Bronchial smooth muscle cell (primary cell): ENCODE measurements around the gene TBX6. TPM values are rescaled to one million over a fixed set of nuclear protein-coding genes. Genes with fewer than 3 reads are reported as not detected.

Source experiments
- total RNA-seq: library from RNA; depleted of rRNA; stranded (reverse); fragments of >200 nt; gene quantifications from 2 replicates; pipeline ENCODE4 v1.2.1, GENCODE V29; 2014

The TBX6 gene
- 0.16 and 0.26 TPM in 2 replicates for total RNA-seq

GRCh38 chr16:30091474-30092372 is at the start of gene TBX6:
TBX6 (minus strand) TSS chr16:30091924; CDS start chr16:30091193, 731 bp downstream.

DNA sequence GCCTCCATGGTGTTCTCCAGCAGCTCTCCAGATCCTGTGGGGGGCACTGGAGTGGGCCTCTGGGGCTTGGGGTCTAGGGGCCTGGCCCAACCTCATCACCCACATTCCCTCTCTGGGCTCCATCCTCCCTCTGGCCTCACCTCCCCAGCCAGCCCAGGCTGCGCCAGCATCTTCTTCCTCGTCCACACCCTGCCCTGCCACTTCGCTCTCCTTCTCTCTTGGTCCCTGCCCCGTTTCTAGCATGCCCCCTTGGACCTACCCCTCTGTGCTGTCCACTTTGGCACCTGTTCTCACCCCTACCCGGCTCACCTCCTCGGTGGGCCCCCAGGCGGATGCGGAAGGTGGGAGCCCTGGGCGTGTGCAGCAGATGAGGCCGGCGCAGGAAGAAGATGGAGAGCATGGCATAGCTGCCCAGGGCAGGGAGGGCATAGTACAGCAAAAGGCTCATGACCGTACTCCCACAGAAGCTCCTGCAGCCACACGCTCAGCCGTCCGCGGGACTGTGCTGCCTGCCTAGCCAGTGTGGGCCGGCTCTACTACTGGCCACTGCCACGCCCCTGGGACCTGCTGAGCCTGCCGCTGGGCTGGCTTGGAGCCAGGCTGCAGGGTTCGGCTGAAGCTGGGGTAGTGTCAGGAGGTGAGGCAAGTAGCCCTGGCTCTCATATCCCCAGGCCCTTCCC is 21.4 kb upstream of the TBX6 start, which contains the start of gene GDPD3:
TSS of gene GDPD3 (minus strand) at position 507 of the 680 bp plus-strand sequence. CDS start at position 448, 59 bp downstream.

DNA sequence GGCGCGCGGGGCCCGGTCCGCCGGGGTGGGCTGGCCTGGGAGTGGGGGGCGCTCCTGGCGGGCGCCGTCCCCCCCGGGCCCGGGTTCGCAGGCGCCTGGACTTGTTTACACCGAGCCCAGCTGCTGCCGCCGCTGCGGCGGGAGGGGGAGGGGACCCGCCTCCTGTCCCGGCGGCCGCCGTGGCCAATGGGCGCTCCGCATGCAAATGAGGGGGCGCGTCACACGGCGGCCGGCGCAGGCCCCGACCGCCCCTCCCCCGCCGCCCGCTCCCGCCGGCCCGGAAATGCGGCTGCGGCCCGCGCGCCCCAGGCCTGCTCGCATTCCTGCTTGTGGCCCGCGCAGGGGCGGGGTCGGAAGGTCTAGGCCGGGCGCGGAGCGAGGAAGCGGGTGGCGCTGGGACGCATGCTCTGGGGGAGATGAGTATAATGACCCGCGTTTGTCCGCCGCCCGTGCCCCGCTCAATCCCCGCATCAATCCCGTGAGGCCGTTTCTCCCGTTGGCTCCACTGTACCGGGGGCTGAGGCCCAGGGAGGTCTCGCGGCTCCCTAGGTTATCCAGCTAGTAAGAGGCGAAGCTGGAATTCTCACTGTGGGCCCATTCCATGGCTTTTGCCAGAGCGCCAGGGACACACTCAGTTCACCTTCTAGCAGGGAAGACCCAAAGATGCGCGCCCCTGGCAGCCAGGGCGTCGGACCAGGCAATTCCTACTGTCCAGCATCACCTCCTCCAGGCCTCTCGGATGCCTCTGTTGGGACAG is 4.6 kb upstream of the TBX6 start, which contains the start of gene YPEL3:
TSS of gene YPEL3 (minus strand) at position 109 of the 757 bp plus-strand sequence. CDS start 731 bp downstream, outside the sequence.

DNA sequence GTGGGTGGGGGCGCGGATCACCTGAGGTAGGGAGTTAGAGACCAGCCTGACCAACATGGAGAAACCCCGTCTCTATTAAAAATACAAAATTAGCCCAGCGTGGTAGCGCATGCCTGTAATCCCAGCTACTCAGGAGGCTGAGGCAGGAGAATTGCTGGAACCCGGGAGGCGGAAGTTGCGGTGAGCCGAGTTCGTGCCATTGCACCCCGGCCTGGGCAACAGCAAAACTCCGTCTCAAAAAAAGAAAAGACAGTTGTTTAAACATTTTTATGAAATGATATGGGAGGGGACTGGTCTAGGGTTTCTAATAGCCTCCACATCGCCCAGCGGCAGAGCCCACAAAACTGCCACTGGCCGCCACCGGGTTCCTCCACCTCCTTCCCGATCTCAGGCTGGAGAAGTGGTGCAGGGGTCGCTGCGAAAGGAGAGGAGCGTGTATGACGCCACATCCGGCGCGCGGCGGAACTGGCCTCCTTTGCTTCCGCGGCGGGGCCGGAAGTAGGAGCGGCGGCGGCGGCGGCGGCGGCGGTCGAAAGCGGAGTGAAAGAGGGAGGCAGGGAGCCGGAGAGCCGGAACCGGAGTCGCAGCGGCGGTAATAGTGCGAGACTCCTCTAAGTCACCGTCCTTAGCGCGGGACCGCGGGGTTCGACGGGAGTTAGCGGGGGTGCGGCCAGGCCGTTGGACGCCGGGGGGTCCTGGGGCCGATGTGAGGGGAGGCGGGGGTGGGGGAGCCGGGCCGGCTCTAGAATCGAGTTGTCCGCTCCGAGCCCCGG is 16.0 kb downstream of the TBX6 start, which contains the start of gene PPP4C:
TSS of gene PPP4C (plus strand) at position 492 of the 773 bp plus-strand sequence. CDS start 384 bp downstream, outside the sequence.

DNA sequence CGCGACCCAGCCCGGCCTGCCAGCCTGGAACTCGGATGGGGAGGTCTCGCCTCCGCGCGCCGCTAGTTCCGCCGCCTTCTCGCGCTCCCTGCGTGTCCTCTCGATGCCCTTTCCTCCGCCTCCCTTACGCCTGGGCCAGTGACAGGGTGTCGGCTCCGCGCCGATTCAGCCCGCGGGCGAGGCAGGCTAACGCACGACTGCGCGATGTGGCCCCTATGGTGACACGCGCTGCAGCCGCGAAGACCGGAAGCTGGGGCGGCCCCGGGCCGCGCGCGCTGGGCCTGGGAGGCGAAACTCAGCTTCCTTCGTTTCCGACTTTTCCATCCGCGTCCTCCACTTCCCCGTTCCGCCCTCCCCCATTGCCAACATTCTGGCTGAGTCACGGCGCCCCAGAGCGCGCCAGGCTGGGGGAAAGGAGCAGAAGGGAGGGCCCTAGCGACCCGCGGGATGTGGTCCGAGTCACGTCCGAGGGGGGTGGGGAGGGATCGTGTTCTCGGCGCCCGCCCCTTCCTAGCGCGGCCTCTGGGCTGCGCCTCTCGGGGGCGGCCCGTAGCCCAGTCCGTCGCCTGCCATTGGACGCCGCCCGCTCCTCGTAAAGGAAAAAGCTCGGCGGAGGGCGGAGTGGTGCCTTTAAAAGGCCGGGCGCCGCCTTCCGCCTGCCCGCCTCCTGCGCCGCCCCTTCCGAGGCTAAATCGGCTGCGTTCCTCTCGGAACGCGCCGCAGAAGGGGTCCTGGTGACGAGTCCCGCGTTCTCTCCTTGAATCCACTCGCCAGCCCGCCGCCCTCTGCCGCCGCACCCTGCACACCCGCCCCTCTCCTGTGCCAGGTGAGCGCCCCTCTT is 26.4 kb downstream of the TBX6 start, which contains the start of gene ALDOA:
TSS of gene ALDOA (plus strand) at position 659 of the 841 bp plus-strand sequence. CDS start 1,138 bp downstream, outside the sequence.

Other genes starting within 250 kb of the TBX6 start
- gene CDIPT, start 228.7 kb downstream of the TBX6 start, total RNA-seq = 63.4 and 86.9 TPM in 2 replicates
- gene SEZ6L2, start 192.4 kb downstream of the TBX6 start, total RNA-seq = 5.5 and 7.5 TPM in 2 replicates
- gene ASPHD1, start 191.4 kb downstream of the TBX6 start, total RNA-seq = 2.1 and 6.8 TPM in 2 replicates
- gene KCTD13, start 165.7 kb downstream of the TBX6 start, total RNA-seq = 3.9 and 5.0 TPM in 2 replicates
- 57.5 and 67.9 TPM in 2 replicates for gene TMEM219, start 129.8 kb downstream of the TBX6 start, total RNA-seq
- gene TAOK2, start 118.1 kb downstream of the TBX6 start, total RNA-seq = 41.3 and 46.7 TPM in 2 replicates
- 6.6 and 7.6 TPM in 2 replicates for gene HIRIP3, start 96.3 kb downstream of the TBX6 start, total RNA-seq
- gene INO80E, start 95.7 kb downstream of the TBX6 start, total RNA-seq = 11.9 and 13.1 TPM in 2 replicates
- gene DOC2A, start 80.9 kb downstream of the TBX6 start, total RNA-seq = 0.16 and 0.34 TPM in 2 replicates
- not detected in 2 replicates for gene C16orf92, start 68.7 kb downstream of the TBX6 start, total RNA-seq
- not detected in 2 replicates for gene TLCD3B, start 60.7 kb downstream of the TBX6 start, total RNA-seq
- gene ALDOA, start 26.2 kb downstream of the TBX6 start, total RNA-seq = 263 and 375 TPM in 2 replicates
- 151 and 167 TPM in 2 replicates for gene PPP4C, start 15.9 kb downstream of the TBX6 start, total RNA-seq
- 7.3 and 12.0 TPM in 2 replicates for gene YPEL3, start 4.3 kb upstream of the TBX6 start, total RNA-seq
- gene GDPD3, start 21.6 kb upstream of the TBX6 start, total RNA-seq = 0.95 and 3.2 TPM in 2 replicates
- 40.4 and 43.2 TPM in 2 replicates for gene MAPK3, start 31.3 kb upstream of the TBX6 start, total RNA-seq
- gene CORO1A, start 91.7 kb upstream of the TBX6 start, total RNA-seq = 0.60 and 0.79 TPM in 2 replicates
- gene BOLA2B, start 101.7 kb upstream of the TBX6 start, total RNA-seq = 27.8 and 29.3 TPM in 2 replicates
- gene SLX1A, start 102.0 kb upstream of the TBX6 start, total RNA-seq = 11.6 and 17.2 TPM in 2 replicates
- gene SULT1A3, start 107.3 kb upstream of the TBX6 start, total RNA-seq = 1.3 and 1.7 TPM in 2 replicates
- gene NPIPB13, start 156.6 kb upstream of the TBX6 start, total RNA-seq = 1.1 and 1.7 TPM in 2 replicates